Subcutaneous abdominal adipose tissue (tissue), 5 donors: ENCODE data around the gene IL1RAPL2.

Source experiments
- H3K27ac ChIP-seq: one replicate; pipeline ENCODE4 v1.7.0; 2013; ENCODE audit warnings: low read depth, mild to moderate bottlenecking, inconsistent platforms, low read length, moderate library complexity
- H3K27me3 ChIP-seq, 5 donors: one replicate each; pipeline ENCODE4 v1.7.0; 2013; ENCODE audit warnings: low read length in 5 of 5, inconsistent platforms in 1 of 5; ENCODE audit not compliant: control insufficient read depth in 5 of 5, insufficient read depth in 4 of 5
- H3K36me3 ChIP-seq, 5 donors: one replicate each; pipeline ENCODE4 v1.7.0; 2013; ENCODE audit warnings: low read length in 5 of 5; ENCODE audit not compliant: control insufficient read depth in 5 of 5, insufficient read depth in 5 of 5
- H3K4me1 ChIP-seq, 5 donors: one replicate each; pipeline ENCODE4 v1.7.0; 2013; ENCODE audit warnings: low read length in 5 of 5, mild to moderate bottlenecking in 3 of 5, moderate library complexity in 1 of 5; ENCODE audit not compliant: control insufficient read depth in 5 of 5, insufficient read depth in 5 of 5
- H3K4me3 ChIP-seq, 5 donors: one replicate each; pipeline ENCODE4 v1.7.0; 2013; ENCODE audit warnings: low read length in 5 of 5, low read depth in 1 of 5
- H3K9ac ChIP-seq, 5 donors: one replicate each; pipeline ENCODE4 v1.7.0; 2013; ENCODE audit warnings: low read length in 5 of 5, mild to moderate bottlenecking in 4 of 5, moderate library complexity in 3 of 5
- H3K9me3 ChIP-seq, 5 donors: one replicate each; pipeline ENCODE4 v1.7.0; 2013; ENCODE audit warnings: low read length in 5 of 5; ENCODE audit not compliant: control insufficient read depth in 5 of 5
- donor health status: healthy.
- donor health status: healthy.
- donor health status: healthy.
- donor health status: healthy.
- donor health status: healthy.

The IL1RAPL2 gene

GRCh38 chrX:105263801-105264200 lies 697.8 kb downstream of the IL1RAPL2 start:
- H3K9me3 ChIP-seq: no peaks in the 10 kb centered on the region
- H3K27me3 ChIP-seq: peaks cover 0 to 28% (median 10%) of the 10 kb centered on the region in 5 donors
- no peak overlapping the region for H3K9ac ChIP-seq
- no peak overlapping the region for H3K4me3 ChIP-seq
- no peaks in the 10 kb centered on the region for H3K36me3 ChIP-seq
- peaks cover 0 to 4% (median 0%) of the 10 kb centered on the region in 5 donors for H3K4me1 ChIP-seq
- H3K27ac ChIP-seq: no peak overlapping the region

- Histone ChIP-seq H3K36me3 (no peaks in the 10 kb centered on the region), H3K9me3 (no peaks in the 10 kb centered on the region), H3K9ac (no peak overlapping the region), H3K27ac (no peak overlapping the region), H3K4me3 (no peak overlapping the region), H3K4me1 (peaks cover 0 to 4% (median 0%) of the 10 kb centered on the region in 5 donors), H3K27me3 (peaks cover 0 to 18% (median 7%) of the 10 kb centered on the region in 5 donors)
Observed at GRCh38 chrX:105265093-105265492, 699.1 kb downstream of the IL1RAPL2 start.

- H3K27me3 ChIP-seq: peaks cover 0 to 12% (median 4%) of the 10 kb centered on the region in 5 donors
- no peak overlapping the region for H3K27ac ChIP-seq
Observed at GRCh38 chrX:105266456-105266855, 700.5 kb downstream of the IL1RAPL2 start.

GRCh38 chrX:105267167-105267566 lies 701.2 kb downstream of the IL1RAPL2 start:
- no peak overlapping the region for H3K9ac ChIP-seq
- no peaks in the 10 kb centered on the region for H3K9me3 ChIP-seq
- no peak overlapping the region for H3K4me3 ChIP-seq
- peaks cover 0 to 4% (median 0%) of the 10 kb centered on the region in 5 donors for H3K4me1 ChIP-seq
- H3K27ac ChIP-seq: no peak overlapping the region
- no peaks in the 10 kb centered on the region for H3K36me3 ChIP-seq
- peaks cover 0 to 12% (median 4%) of the 10 kb centered on the region in 5 donors for H3K27me3 ChIP-seq

More at GRCh38 chrX:105266456-105266855, 700.5 kb downstream of the IL1RAPL2 start:
- Histone ChIP-seq H3K4me3 (no peak overlapping the region), H3K4me1 (peaks cover 0 to 4% (median 0%) of the 10 kb centered on the region in 5 donors), H3K36me3 (no peaks in the 10 kb centered on the region), H3K9ac (no peak overlapping the region), H3K9me3 (no peaks in the 10 kb centered on the region)

GRCh38 chrX:105269386-105269785 lies 703.4 kb downstream of the IL1RAPL2 start:
- Histone ChIP-seq H3K27me3 (peaks cover 0 to 13% (median 5%) of the 10 kb centered on the region in 5 donors), H3K9me3 (no peaks in the 10 kb centered on the region), H3K4me1 (peaks cover 0 to 4% (median 0%) of the 10 kb centered on the region in 5 donors), H3K4me3 (no peak overlapping the region), H3K9ac (no peak overlapping the region), H3K36me3 (no peaks in the 10 kb centered on the region), H3K27ac (no peak overlapping the region)

GRCh38 chrX:105273326-105273725 lies 707.3 kb downstream of the IL1RAPL2 start:
- H3K27me3 ChIP-seq: peaks cover 0 to 11% (median 3%) of the 10 kb centered on the region in 5 donors
- H3K36me3 ChIP-seq: no peaks in the 10 kb centered on the region
- H3K9ac ChIP-seq: no peak overlapping the region
- no peaks in the 10 kb centered on the region for H3K9me3 ChIP-seq
- no peak overlapping the region for H3K4me3 ChIP-seq
- H3K4me1 ChIP-seq: no peaks in the 10 kb centered on the region
- H3K27ac ChIP-seq: no peak overlapping the region

- H3K27me3 ChIP-seq: peaks cover 0 to 11% (median 3%) of the 10 kb centered on the region in 5 donors
- H3K36me3 ChIP-seq: no peaks in the 10 kb centered on the region
- H3K9me3 ChIP-seq: no peaks in the 10 kb centered on the region
- no peak overlapping the region for H3K27ac ChIP-seq
- H3K4me3 ChIP-seq: no peak overlapping the region
- H3K9ac ChIP-seq: no peak overlapping the region
- no peaks in the 10 kb centered on the region for H3K4me1 ChIP-seq
Observed at GRCh38 chrX:105274091-105274490, 708.1 kb downstream of the IL1RAPL2 start.

- H3K9me3 ChIP-seq: no peaks in the 10 kb centered on the region
- no peak overlapping the region for H3K9ac ChIP-seq
- peaks cover 0 to 11% (median 3%) of the 10 kb centered on the region in 5 donors for H3K27me3 ChIP-seq
- H3K4me3 ChIP-seq: no peak overlapping the region
- no peak overlapping the region for H3K27ac ChIP-seq
- H3K36me3 ChIP-seq: no peaks in the 10 kb centered on the region
- no peaks in the 10 kb centered on the region for H3K4me1 ChIP-seq
Observed at GRCh38 chrX:105277132-105277531, 711.1 kb downstream of the IL1RAPL2 start.

- H3K9me3 ChIP-seq: no peaks in the 10 kb centered on the region
- no peak overlapping the region for H3K27ac ChIP-seq
- no peaks in the 10 kb centered on the region for H3K36me3 ChIP-seq
- H3K4me3 ChIP-seq: no peak overlapping the region
- peaks cover 0 to 7% (median 4%) of the 10 kb centered on the region in 5 donors for H3K27me3 ChIP-seq
- H3K9ac ChIP-seq: no peak overlapping the region
- no peaks in the 10 kb centered on the region for H3K4me1 ChIP-seq
Observed at GRCh38 chrX:105282077-105282476, 716.1 kb downstream of the IL1RAPL2 start.

- H3K36me3 ChIP-seq: no peaks in the 10 kb centered on the region
- H3K27ac ChIP-seq: no peak overlapping the region
- no peak overlapping the region for H3K9ac ChIP-seq
- H3K4me3 ChIP-seq: no peak overlapping the region
- H3K4me1 ChIP-seq: no peaks in the 10 kb centered on the region
- no peaks in the 10 kb centered on the region for H3K9me3 ChIP-seq
- peaks cover 0 to 3% (median 2%) of the 10 kb centered on the region in 5 donors for H3K27me3 ChIP-seq
Observed at GRCh38 chrX:105297041-105297440, 731.0 kb downstream of the IL1RAPL2 start.
